Stimulated activated CD4-positive, alpha-beta T cell treated with anti-CD3 and anti-CD28 coated beads, Interleukin-2, amount 100 ng/mL, for 4 hours (primary cell): ENCODE measurements around the gene MSRB1.
A peak's percentile ranks its signal among the peaks of the same experiment; 100 is the strongest.

Experiments used
- DNase-seq: peaks from one replicate; pipeline ENCODE4 v3.0.0-alpha.2; 2020; ENCODE audit warnings: low read depth

The MSRB1 gene

GRCh38 chr16:1942810-1943726, at the start of gene MSRB1:
TSS of gene MSRB1 (minus strand) at chr16:1943199. CDS start at chr16:1943156, 43 bp downstream.
- DNase-seq: peak; percentile 98

GRCh38 chr16:1991948-1992703, 49.1 kb upstream of the MSRB1 start:
- DNase-seq: peak; percentile 99

- no peak for DNase-seq
Observed at GRCh38 chr16:1991588-1991947, 48.6 kb upstream of the MSRB1 start.

DNA sequence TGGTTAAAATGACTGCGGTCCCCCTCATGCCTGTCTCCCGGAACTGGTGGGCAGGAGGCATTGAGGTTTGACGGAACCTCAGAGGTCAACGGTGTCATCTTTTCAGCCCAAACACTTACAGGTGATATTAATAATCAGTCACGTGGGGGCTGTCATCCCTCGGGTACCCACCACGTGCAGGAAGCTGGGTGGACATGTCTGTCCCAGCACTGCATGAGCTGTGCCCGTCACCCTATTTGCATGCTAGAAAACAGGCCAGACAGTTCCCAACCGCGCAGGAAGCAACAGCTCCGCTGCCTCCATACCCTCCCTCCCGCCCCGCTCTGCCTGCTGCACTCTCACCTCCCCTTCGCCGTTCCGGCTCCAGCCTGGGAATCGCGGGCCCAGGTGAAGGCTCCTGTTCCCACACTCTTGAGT, 48.1 kb upstream of the MSRB1 start:
- DNase-seq: no peak

DNA sequence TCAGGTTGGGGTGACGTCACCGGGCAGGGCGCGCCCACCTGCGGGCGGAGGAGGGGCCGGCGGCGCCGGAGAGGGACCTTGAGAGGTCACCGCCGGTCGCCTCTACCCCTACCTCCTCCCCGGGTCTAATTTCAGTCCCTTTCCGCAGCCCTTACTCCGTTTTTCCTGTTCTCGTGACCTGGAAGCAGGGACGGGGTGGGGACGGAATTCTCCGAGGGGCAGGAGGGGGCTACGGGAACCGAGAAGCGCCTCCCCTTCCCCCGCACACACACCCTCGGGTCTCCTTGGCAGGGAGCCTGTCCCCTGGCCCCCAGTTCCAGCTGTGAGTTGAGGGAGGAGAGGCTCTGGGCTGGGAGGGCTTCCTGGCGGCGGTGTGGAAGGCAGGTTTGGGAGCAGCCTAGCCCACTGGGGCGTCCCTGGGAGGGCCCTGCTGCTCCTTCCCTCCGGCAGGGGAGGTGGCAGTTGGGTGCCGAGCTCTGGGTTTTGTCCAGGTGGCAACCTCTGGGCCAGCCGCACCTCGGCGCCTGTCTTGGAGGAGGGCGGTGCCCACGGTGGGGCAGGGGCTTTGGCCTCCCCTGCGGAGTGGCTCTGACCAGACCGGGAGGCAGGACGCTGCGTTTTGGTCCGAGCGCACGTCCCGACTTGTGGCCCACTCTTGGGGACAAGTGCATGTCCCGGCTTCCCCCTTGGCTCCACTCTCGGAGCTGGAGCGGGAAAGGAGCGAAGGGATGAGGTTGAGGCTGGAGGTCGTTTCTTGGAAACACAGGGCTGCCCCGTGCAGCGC, 47.5 kb upstream of the MSRB1 start:
- no peak for DNase-seq

DNA sequence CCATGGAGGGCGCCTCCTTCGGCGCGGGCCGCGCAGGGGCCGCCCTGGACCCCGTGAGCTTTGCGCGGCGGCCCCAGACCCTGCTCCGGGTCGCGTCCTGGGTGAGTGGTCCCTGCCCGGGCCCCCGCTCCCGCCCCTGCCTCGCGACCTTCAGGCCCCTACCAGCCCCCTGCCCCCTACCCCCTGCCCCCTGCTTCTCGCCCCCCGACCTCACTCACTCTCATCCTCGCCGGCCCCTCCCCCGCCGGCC, 47.0 kb upstream of the MSRB1 start:
- no peak for DNase-seq

DNA sequence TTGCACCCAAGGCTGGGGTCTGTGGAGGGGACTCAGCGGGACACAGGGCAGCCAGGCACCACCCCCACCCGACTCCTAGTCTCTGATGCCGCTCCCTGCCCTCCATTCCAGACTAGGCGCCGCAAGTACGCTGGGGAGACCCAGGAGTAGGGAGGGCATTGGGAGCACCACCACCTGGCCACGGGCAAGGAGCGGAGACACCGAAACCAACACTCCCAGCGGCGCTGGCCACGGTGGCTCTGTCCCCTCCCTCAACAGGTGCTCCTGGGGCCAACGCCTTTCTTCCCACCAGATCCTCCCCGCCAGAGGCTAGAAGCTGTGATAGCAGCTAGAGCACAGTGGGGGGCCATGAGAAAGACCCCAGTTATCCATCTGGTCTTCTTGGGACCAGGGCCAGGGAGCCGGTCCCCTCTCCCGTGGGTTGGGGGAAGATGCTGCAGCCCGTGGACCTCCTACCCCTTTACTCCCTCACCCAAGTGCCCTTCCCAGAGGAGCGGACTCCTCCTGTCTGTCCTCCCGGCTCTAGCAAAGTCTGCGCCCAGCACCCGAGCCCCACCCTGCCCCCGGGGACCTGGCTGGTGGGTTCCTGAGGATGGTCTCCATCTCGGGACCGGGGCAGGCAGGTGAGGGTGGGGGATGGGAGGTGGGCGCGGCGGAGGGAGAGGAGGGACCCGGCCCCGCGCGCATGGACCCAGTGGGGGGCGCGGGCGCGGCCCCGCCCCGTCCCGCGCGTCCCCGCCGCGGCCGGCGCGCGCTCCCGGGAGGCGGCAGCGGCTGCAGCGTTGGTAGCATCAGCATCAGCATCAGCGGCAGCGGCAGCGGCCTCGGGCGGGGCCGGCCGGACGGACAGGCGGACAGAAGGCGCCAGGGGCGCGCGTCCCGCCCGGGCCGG, 46.5 kb upstream of the MSRB1 start, which contains the start of gene SYNGR3:
Gene SYNGR3 (plus strand): TSS at position 762 of the 892 bp plus-strand sequence. CDS start 133 bp downstream, outside the sequence.
- no peak for DNase-seq

DNA sequence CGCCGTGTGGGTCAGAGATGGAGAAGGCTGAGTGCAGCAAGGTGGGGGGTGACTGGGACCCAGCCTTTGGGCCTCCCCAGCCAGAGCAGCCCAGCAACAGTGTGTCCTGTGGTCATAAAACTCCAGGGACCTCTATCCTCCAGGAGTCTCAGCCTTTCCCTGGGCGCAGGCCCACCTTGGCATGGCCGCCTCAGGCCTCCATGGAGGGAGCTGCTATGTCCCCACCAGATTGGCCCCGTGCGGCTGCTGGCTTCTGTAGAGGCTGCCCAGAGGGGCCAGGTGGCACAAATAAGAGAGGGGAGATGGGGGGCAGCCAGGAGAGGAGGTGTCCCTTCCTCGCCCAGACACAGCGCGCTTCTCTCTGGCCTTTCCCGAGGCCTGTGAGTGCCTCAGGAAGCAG, 44.2 kb upstream of the MSRB1 start:
- DNase-seq: no peak

GRCh38 chr16:1985466-1986150, 42.6 kb upstream of the MSRB1 start:
- no peak for DNase-seq

- DNase-seq: no peak
Observed at GRCh38 chr16:1984347-1985225, 41.6 kb upstream of the MSRB1 start.

DNA sequence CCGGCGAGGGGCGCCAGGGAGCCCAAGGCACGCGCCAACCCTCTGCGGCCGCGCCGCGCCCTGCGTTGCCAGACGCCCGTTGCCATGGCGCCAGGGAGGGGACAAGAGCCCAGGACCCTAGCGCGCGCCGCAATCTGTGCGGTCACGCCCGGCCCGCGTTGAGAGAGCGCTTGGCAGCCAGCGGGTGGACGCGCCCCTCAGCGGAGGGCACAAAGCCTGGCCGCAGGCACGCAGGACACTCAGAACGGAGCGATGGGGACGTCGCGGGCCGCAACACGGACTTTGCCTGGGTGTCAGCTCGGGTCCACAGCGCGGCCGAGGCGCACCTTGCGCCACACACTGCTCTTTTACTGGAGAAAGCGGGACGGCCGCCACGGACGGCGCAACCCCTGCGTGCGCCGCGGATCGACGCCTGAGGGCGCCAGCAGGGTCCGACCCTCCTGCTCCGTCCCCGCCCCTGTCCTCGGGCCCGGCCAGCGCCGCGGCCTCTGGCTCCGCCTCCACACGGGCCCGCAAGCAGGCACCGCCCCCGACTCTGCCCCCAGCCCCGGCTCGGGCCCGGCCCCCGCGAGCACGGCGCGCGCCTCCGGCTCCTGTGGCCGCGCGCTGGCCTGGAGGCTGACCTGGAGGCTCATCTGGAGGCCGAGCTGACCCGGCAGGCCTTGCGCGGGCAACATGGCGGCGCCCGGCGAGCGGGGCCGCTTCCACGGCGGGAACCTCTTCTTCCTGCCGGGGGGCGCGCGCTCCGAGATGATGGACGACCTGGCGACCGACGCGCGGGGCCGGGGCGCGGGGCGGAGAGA, 40.7 kb upstream of the MSRB1 start, which contains the start of gene GFER:
Gene GFER (plus strand): TSS at position 650 of the 803 bp plus-strand sequence. CDS start 26 bp downstream, at position 676.
- no peak for DNase-seq

- no peak for DNase-seq
Observed at GRCh38 chr16:1982991-1983543, 40.1 kb upstream of the MSRB1 start.

GRCh38 chr16:1982013-1982433, 39.0 kb upstream of the MSRB1 start:
- no peak for DNase-seq

- no peak for DNase-seq
Observed at GRCh38 chr16:1981398-1981836, 38.4 kb upstream of the MSRB1 start, which contains the start of gene NOXO1. TSS of gene NOXO1 (minus strand) at chr16:1981469. CDS start at chr16:1981179, 290 bp downstream.

DNA sequence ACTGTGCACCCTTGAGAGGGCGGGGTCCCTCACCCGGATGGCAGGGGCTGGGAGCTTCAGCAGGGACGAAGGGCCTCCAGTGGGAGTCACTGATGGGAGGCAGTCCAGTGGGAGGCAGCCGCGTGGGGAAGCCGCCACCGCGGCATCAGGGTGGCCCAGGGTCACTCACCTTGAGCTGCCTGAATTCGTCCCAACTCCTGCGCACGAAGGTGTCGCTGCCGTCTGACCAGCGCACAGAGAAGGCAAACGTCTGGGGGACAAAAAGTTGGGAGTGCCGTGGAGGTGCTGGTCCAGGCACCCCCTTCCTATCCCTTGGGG, 37.7 kb upstream of the MSRB1 start:
- DNase-seq: no peak

GRCh38 chr16:1980030-1980769, 37.2 kb upstream of the MSRB1 start:
- no peak for DNase-seq

GRCh38 chr16:1979271-1980029, 36.5 kb upstream of the MSRB1 start:
- peak; percentile 56 for DNase-seq
